ENCODE data around the gene ASPHD2.
A peak's percentile ranks its signal among the peaks of the same experiment; 100 is the strongest.

The ASPHD2 gene

DNA sequence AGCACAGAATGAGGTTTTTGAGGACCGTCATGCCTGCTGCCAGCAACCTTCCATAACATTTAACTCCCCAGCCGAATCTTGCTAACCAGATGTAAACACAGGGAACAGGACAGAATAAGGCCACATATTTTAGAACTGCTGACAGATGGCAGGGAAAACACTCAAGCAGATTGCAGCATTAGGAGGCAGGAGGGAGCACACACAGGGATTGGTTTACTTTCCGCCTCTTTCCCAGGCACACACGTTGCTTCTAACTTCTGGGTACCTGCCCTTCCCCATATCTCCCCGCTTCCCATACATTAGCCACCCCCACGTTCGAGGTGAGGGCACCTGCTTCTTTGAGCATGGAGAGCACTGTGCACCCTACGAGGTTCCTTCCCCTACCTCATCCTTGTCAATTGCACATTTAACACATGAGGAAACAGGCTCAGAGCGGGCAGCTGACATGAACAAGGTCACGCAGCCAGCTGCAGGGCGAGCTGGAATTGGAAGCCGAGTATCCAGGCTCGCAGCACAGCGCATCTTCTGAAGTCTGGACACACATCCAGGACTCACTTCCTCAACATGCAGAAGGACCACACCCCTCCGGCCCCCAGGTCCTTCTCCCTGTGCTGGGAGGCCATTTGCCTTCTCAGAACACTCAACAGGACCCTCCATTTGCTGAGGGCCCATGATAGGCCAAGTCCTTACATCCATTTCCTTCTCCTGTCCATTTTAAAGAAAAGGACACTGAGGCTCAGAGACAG lies 18.7 kb downstream of the ASPHD2 start:
- DNase-seq = no peak

DNA sequence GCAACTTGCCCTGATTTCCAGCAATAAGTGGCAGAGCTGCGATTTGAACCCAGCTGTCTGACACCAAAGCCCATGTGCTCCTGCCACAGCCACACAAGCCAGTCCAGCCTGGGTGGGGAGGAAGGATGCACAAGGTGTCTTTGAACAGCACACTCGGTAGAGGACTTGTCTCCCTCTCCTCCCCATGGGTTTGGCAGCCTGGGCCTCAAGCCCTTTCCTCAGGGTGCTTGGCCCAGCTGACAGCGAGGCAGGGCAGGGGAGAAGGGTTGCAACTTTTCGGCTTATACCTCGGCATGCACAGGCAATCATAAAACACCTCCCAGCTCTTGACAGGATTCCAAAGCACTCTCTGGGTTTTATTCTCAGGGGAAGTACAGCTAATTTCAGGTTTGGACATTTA lies 19.3 kb downstream of the ASPHD2 start:
- no peak for DNase-seq

DNA sequence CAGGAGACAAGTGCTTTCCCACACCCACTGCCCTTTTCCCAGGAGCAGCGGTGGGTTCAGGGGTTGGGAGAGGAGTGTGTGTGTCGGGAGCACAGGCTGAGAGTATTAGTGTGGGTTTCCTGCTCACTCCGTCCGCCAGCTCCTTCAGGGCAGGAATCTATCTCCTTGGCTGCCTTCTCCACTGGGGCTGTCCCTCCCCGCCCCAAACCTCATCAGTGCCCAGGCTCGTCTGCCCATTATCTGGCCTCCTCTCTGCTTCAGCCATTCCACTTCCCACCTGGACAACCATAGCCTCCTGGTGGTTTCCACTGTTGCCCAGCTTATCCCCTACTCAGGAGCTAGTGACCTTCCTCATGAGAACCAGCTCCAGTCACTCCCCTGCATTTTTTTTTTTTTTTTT lies 19.9 kb downstream of the ASPHD2 start:
- no peak for DNase-seq

DNA sequence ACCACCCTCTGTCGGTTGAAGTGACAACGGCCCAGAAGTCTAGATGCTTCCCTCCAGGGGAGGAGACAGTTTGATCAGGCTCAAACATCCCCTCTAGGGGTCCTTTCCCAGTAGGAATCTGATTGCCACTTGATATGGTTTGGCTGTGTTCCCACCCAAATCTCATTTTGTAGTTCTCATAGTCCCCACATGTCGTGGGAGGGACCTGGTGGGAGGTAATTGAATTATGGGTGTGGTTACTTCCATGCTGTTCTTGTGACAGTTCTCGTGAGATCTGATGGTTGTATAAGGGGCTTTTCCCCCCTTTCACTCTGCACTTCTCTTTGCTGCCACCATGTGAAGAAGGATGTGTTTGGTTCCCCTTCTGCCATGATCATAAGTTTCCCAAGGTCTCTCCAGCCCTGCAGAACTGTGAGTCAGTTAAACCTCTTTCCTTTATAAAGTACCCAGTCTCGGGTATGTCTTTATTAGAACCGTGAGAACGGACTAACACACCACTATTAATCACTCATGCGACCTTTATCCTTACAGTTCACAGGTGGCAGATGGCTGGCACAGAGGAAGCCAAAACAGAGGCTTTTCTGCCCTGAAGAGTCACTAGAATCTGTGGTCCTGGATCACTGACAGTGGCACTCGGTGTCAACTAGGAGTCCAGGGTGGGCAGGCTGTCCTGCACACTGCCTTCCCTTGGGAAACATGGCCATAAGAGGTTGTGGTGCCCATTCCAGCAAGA lies 21.6 kb downstream of the ASPHD2 start:
- DNase-seq = no peak

DNA sequence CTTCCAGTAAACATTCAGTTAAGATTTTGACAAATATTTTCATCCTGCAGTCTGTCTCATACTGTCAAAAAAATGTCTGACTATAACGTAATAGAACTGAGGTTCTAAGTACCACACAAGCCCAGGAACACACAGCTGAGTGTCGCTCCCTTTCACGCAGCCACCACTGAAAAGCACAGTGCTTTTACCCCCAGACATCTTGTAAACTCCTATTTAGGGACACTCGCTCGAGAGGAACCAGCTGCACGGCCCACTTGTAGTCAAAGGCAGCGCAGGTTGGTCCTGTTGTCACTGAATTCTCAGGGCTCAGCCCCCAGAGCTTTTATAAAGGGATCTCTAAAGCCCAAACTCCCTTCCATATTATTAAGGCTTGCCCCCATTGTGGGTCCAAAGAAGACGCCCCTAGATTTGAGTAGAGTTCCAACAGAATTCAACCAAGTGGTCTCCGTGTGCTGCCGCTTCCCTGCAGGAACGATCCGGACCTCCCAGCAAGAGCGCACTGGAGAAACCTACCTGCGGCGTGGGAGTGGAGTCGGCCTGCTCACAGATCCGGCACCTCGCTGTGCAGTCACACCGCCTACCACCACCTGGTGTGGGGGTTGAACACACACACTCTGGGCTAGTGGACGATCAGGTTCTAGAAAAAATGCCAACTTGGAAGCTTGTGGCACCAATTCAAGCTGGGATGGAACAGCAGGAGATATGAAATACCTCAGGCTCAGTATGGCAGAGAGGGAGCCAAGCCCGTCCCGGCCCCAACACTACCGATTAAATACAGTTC lies 23.4 kb downstream of the ASPHD2 start:
- DNase-seq = no peak

DNA sequence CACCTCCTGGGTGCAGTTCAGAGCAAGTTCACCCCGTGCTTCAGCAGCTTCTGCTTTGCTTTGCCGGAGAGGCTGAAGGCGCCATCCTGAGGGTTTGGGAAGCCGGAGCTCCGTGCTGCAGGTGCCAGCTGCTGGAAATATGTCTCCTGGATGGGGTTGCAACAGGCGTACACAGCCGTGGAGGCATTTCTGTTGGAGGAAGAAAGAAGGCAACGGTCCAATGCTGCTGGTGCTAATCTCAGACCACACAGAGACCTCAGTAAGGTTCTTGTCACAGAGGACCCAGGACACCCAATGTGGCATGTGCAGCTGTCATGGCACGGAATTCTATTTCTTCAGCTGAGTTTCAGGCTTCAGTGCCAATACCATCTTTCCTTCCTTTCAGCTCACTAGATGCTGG lies 24.2 kb downstream of the ASPHD2 start:
- no peak for DNase-seq

DNA sequence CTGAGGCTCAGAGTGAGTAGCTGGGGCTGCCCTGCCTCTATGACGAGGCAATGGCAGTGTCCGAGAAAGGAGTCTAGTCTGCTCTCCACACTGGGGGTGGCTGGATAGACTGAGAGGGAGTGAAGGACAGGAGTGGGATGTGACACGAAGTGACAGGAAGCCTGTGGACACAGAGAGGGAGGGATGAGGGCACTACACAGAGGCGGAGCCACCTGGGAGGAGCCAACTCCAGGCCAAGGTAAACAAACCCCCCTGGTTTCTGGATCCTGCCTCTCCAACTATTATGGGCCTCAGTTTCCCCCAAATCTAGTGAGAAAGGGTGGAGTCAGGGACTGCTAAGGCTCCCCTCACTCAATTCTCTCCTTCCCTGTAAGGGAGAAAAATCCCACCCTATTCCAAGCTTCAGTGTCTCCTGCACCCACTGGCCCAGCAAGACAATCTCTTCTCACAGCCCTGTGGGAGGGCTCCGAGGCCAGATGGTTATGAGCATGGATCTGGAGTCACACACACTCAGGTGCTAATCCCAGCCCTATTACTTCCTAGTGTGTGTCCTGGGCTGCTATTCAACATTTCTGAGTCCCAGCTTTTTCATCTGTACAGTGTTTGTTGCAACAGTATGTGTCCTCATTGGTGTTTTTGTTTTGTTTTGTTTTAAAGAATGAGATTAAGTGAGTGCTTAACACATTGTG lies 24.9 kb downstream of the ASPHD2 start:
- no peak for DNase-seq

DNA sequence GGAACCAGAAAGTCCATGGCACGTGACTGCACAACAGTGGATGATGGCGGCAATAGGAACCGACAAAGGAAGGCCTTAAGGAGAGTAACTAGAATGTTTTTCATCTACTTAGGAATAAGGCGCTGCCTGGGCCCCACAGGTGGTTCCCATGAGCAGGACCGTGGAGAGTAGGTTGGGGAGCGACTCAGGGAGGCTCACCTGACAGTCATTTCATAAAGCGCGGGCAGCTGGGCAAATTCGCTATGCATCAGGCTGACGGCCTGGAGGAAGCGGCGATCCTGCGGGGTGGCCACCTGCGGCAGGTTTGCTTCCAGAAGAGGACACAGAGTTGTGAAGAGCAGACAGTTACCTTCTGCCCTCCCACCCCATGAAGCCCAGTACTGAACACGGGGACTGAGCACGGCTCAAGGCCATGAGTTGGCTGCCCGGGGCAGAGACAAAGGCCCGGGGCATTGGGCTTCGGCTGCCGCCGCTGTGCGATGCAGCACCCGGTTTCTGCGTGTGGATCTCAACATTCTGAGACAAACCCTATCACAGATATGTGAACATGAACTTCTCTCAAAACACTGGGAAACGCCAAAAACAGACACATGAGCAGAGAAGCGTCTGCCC lies 28.7 kb downstream of the ASPHD2 start:
- DNase-seq = no peak

DNA sequence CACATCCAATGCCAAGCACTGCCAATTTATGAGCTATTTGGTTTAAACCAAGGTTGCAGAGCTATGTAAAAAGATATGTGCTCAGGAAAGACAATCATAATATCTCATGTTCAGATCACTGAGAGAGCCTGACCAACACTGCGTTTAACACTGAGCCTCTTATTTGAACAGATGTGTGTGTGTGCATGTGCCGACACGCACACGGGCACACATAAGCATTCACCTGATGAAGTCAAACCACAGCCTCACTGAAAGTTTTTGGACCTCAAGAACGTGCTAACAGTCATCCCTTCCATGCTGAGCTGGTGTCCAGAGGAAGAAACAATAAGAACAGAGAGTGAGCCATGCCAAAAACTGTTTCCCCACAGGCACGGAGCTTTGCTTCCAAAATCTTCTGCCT lies 31.1 kb downstream of the ASPHD2 start:
- DNase-seq = no peak

DNA sequence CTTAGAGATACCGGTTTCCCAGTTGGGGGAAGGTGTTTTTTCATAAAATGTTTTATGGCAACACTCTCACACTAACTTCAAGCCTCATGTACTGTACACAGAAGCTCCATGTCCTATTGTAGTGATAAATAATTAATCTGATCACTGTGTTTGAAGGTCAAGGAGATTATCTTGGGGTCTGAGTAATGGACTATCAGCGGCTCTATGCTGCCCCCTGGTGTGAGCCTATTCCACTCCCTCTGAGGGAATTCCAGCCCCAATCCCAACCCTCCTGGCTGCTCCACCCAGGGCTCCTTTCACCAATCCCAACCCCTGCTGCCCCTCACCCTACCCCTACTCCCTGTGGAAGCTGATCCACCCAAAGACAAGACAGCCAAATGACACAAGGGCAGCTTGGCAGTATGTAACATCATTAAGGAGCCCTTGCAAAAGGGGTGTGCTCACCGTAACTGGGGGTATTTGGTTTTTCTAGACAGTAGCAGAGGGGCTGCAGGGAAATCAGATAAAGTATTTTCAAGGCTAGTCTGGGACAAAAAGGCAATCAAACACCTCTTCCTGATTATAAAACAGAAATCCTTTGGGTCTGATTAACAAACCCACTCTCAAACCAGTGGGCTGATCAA lies 32.2 kb downstream of the ASPHD2 start:
- peak; percentile 54 for DNase-seq

DNA sequence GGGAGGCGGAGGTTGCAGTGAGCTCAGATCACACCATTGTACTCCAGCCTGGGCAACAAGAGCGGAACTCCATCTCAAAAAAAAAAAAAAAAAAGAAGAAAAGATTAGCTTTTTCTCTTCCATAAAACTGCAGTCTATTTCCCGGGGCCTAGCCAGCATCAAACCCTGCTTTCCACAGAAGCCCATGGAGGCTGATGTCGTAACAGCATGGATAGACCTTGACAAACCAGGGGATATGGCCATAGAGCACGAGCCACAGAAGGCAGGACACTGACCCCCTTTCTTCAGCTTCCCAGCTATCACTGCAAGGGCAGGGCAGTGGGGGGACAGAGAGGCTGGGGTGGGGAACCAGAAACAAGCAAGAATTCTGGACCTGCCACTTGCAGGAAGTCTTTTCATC lies 33.0 kb downstream of the ASPHD2 start:
- DNase-seq = no peak

DNA sequence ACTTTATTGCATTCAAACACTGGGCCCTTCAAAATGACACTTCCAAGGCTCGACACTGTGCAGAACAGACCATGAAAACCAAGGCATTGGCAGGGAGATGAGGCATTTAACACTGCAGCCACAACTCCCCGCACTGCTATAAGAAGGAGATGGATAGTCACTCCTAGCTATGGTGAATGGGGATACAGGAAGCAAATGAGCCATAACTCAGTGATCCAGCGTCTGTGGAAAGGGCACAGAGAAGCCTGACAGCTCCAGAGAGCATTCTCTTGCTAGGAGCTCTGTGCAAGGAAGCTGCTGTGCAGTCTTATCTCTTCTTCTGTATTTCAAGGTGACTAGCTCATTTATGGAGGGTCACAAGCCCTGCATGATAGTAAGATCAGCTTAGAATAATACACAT lies 33.6 kb downstream of the ASPHD2 start:
- no peak for DNase-seq

DNA sequence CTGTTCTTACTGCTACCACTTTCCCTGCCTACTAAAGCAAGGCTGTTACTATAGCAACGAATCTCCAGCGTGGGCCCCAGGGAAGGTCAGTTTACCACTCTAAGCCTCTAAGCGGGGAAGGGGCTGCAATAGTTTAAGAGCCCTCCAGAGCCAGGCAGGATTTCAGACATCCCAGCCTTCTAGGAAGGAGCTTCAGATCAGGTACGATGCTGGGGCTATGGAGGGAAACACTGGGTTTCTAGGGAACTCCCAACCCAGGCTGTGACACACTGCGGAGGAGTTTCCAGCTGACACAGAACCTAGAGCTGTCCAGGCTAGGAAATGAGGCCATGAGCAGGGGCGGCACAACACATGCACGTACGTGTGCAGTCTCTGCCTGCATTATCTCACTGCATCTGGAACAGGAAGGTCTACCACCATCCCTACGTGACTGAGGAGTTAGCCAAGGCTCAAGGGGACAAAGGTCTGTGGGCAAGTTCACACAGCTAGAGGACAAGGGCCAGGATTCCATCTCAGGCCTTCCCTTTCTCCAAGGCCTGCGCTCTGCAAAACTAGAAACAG lies 34.1 kb downstream of the ASPHD2 start:
- no peak for DNase-seq

DNA sequence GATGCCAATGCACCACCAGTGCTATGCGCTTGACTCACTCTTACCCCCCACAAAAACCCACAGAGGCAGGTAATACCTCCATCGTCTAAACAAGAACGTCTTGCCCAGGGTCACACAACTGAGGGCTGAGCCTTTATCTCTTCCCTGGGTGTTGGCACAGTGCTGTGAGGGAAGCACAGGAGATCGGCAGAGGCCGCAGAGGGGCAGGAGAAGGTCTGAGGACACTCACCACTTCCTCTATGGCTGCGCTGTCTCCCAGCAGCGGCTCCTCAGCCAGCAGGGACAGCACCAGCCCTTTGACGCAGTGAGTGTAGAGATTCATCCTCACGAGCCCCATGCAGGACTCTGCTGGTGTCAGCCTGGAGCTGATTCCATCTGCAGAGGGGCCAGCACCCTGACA lies 34.6 kb downstream of the ASPHD2 start:
- DNase-seq = no peak

DNA sequence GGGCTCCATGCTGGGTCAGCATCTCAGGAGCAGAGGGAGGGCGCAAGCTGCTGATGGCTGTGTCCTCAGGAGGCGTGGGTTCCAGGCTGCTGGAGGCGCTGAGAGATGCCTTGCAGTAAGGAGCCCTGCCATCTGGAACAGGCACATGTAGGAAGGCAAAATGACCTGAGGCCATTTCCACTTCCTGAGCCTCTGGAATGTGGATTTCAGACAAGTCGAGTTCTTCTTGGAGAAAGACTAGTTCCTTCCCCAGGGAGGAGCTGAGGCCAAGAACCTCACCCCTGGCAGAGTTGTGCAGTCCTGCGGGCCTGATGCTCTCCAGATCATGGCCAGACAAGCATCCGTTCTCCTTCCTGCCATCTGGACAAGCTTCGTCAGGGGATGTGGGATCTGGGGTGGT lies 35.3 kb downstream of the ASPHD2 start:
- DNase-seq = no peak

DNA sequence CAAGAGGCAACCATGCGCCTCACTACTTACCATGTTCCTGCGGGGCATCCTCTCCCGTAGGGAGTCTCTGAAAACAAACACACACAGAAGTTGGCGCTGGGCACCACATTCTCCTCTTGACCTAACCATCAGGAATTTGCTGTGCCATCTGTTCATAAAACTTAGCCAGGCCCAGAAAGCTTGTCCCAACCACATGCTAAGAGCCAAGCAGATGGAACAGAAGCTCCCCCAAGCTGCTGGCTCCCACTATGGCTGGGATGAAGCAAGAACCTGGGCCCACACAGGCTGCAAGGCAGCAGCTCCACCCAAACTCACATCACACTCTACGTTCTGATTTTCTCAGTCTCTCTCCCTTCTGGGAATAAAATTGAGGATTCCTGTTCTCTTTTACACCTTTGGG lies 37.1 kb downstream of the ASPHD2 start:
- no peak for DNase-seq

DNA sequence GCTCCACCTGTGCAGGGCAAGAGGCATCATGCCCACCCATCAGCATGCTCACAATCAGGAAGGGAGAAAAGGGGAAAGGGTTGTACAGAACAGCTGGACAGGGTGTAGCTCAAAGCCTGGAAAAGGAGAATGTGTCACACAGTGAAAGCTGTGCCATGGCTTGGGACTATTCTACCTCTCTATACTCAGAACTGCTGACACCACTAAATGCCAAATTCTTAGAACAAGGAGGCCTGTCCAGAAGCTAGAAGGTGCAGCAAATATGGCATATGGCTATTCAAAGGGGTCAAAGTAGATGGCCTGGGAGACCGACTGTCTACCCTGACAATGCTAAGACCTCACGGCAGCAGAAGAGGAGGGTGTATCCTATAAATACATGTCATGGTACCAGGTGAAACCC lies 41.7 kb downstream of the ASPHD2 start:
- no peak for DNase-seq

DNA sequence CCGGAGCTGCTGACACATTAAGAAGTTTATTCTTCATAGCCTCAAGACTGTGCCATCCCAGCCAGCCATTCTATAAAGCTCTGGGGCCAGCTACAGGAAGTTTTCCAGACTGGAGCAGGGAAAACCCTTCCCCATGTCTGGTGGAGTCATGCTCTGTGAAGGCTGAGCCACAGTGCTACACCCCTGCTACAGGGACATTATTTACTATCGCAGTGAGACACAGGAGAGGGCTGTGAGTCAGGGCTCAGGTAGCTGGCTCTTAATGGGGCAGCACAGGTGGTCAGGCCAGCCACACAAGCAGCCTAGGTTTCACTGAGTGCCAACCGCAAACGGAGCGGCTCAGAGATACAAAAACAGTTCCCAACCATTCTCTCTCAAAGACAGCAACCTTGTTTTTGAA lies 42.5 kb downstream of the ASPHD2 start:
- no peak for DNase-seq

DNA sequence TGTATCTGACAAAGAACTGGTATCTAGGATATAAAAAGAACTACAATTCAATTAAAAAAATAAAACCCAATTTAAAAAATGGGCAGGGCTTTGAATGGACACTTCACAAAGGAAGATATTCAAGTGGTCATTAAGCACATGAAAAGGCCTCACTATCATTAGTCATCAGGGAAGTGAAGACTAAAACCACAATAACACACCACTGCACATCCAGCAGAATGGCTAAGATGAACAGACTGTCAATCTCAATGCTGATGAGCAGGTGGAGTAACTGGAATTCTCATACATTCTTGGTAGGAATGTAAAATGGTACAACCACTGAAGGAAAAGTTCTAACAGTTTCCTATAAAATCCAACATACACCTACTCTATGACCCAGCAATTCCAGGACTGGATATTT lies 45.6 kb downstream of the ASPHD2 start:
- DNase-seq = no peak

DNA sequence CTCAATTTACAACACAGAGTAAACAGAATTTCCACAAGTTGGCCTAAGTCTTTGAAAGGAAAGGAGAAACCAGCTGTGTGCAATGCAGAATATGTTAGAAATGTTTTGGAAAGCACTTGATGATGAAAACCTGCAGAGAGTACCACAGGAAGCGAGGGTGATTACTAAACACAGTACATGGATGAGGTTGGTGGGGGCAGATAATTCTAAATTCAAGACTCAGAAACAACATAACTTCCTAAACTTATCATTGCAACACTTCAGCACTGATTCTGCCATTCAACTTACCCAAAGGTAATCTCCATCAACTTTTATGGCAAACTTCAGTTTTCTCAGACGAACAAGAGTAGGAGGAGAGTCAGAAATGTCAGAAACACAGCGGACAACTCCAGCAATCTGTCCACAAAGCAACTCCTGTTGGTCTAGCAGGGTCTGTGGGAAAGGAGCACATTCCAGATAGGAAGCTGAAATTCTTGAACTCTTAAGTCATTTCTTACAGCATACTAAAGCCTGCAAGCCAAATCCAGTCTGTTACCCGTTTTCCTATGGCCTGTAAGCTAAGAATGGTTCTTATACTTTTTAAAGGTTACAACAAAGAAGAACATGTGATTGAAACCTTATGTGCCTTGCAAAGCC lies 47.8 kb downstream of the ASPHD2 start:
- no peak for DNase-seq

DNA sequence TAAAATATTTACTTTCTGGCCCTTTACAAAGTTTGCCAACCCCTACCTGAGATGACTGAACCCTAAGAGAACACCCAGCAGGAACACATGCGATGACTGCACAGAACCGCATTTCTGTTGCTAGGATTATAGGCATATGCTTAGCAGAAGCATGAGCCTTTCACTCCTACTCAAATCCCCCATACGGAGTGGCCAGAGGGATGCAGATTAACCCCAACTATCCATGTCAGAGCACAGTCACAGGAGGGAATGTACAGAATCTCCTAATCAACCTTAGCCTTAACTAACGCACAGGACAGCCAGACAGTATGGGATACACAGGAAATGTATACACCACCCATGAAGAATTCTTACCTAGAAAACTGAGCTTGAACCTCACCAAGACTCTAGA lies 48.3 kb downstream of the ASPHD2 start:
- DNase-seq = no peak
